GM21825 (cell line): ENCODE results near the gene SPECC1L.
"Not testable (repeated sequence)": the region's sequence is repeated elsewhere in the genome, so short reads cannot be mapped to it uniquely, and the experiment has no call there.

Experiments used
- ATAC-seq: cut with Tn5 transposase; IDR thresholded peaks from one replicate; pipeline ENCODE4 v1.9.1; 2021; ENCODE audit warnings: mild to moderate bottlenecking, moderate library complexity; ENCODE audit not compliant: unreplicated experiment

The SPECC1L gene

GRCh38 chr22:24282401-24282800 is 11.8 kb downstream of the SPECC1L start:
- ATAC-seq: no peak

- ATAC-seq: no peak
These were observed 14.1 kb downstream of the SPECC1L start for GRCh38 chr22:24284747-24285203.

GRCh38 chr22:24285245-24285644 is 14.6 kb downstream of the SPECC1L start:
- no peak for ATAC-seq

- ATAC-seq: not testable (repeated sequence)
These were observed 16.6 kb downstream of the SPECC1L start for GRCh38 chr22:24287212-24287611.

GRCh38 chr22:24287801-24288200 is 17.2 kb downstream of the SPECC1L start:
- not testable (repeated sequence) for ATAC-seq

- no peak for ATAC-seq
These were observed 18.5 kb downstream of the SPECC1L start for GRCh38 chr22:24289114-24289513.

GRCh38 chr22:24289741-24290163 is 19.1 kb downstream of the SPECC1L start:
- no peak for ATAC-seq

- ATAC-seq: no peak
These were observed 19.8 kb downstream of the SPECC1L start for GRCh38 chr22:24290459-24290858.

- ATAC-seq: no peak
These were observed 21.0 kb downstream of the SPECC1L start for GRCh38 chr22:24291515-24292201.

GRCh38 chr22:24292202-24292830 is 21.7 kb downstream of the SPECC1L start:
- not testable (repeated sequence) for ATAC-seq

- not testable (repeated sequence) for ATAC-seq
These were observed 24.3 kb downstream of the SPECC1L start for GRCh38 chr22:24294913-24295312.

- not testable (repeated sequence) for ATAC-seq
These were observed 28.0 kb downstream of the SPECC1L start for GRCh38 chr22:24298497-24299155.

- not testable (repeated sequence) for ATAC-seq
These were observed 29.9 kb downstream of the SPECC1L start for GRCh38 chr22:24300522-24300921.

GRCh38 chr22:24302591-24302990 is 32.0 kb downstream of the SPECC1L start:
- ATAC-seq: no peak

GRCh38 chr22:24303007-24303406 is 32.4 kb downstream of the SPECC1L start:
- ATAC-seq: no peak

- ATAC-seq: no peak
These were observed 33.5 kb downstream of the SPECC1L start for GRCh38 chr22:24304062-24304675.

GRCh38 chr22:24305260-24305692 is 34.6 kb downstream of the SPECC1L start:
- no peak for ATAC-seq

GRCh38 chr22:24310969-24311368 is 40.3 kb downstream of the SPECC1L start:
- ATAC-seq: no peak

- ATAC-seq: no peak
These were observed 44.8 kb downstream of the SPECC1L start for GRCh38 chr22:24315367-24315966.

GRCh38 chr22:24316264-24316663 is 45.6 kb downstream of the SPECC1L start:
- not testable (repeated sequence) for ATAC-seq

- ATAC-seq: not testable (repeated sequence)
These were observed 46.9 kb downstream of the SPECC1L start for GRCh38 chr22:24317511-24317910.
